Thyroid gland (tissue), 4 donors: ENCODE measurements around the gene RAB18. TPM values are rescaled to one million over a fixed set of nuclear protein-coding genes. Genes with fewer than 3 reads are reported as not detected.

Source experiments
- DNase-seq, 2 donors: peaks; one replicate each; pipeline ENCODE4 v3.0.0-alpha.2; 2019
- H3K27ac ChIP-seq, 3 donors: fragments of 200-600 bp; sonication (generic); 1 replicate in 2 of 3; 2 replicates in 1 of 3; pipeline ENCODE4 v1.5.1; 2016 to 2019; ENCODE audit warnings: mild to moderate bottlenecking in 1 of 3, moderate library complexity in 1 of 3
- H3K27me3 ChIP-seq: fragments of 200-600 bp; sonication (generic); one replicate; pipeline ENCODE4 v1.5.1; 2019
- H3K36me3 ChIP-seq, 2 donors: fragments of 200-600 bp; sonication (generic); one replicate each; pipeline ENCODE4 v1.5.1; 2016 to 2019
- H3K4me1 ChIP-seq, 2 donors: fragments of 200-600 bp; sonication (generic); one replicate each; pipeline ENCODE4 v1.5.1; 2017 to 2019
- H3K4me3 ChIP-seq, 3 donors: fragments of 200-600 bp; sonication (generic); replicated peaks in 1 of 3; 1 replicate in 2 of 3; 2 replicates in 1 of 3; pipeline ENCODE4 v1.5.1; 2016; ENCODE audit warnings: mild to moderate bottlenecking in 1 of 3
- H3K9me3 ChIP-seq: fragments of 200-600 bp; sonication (generic); one replicate; pipeline ENCODE4 v1.5.1; 2017
- CTCF ChIP-seq, 6 experiments: fragments of 200-600 bp in 3 of 6; fragments of 450-650 bp in 3 of 6; sonication (generic) in 3 of 6; IDR thresholded peaks; one replicate each; pipeline ENCODE4 v1.5.1; 2016 to 2019; ENCODE audit warnings: antibody characterized with exemption in 6 of 6, mild to moderate bottlenecking in 2 of 6, inconsistent platforms in 1 of 6, moderate library complexity in 1 of 6
- POLR2A ChIP-seq, 2 donors: fragments of 450-650 bp; IDR thresholded peaks; one replicate each; pipeline ENCODE4 v1.6.1; 2017; ENCODE audit warnings: antibody characterized with exemption in 2 of 2, mild to moderate bottlenecking in 2 of 2, moderate library complexity in 1 of 2
- WGBS, 2 donors: methylation state at CpG; one replicate each; pipeline ENCODE4 v1.1.5; 2017; 5-methylcytosine and 5-hydroxymethylcytosine counted together
- intact Hi-C: fragments of 100-400 bp; cut with DNase I; formaldehyde crosslinking; loops from one replicate; pipeline ENCODE4 v1.15.1; 2023
- total RNA-seq, 4 donors: library from RNA; depleted of rRNA; stranded (reverse); fragments of >200 nt; gene quantifications; one replicate each; pipeline ENCODE4 v1.2.3, GENCODE V29; 2016

Gene RAB18
- total RNA-seq, 4 donors from 2014 or later, result 58.9 to 86.0 (median 72.8) TPM

GRCh38 chr10:27558612-27559020 lies 54.5 kb downstream of the RAB18 start:
- TF ChIP-seq CTCF (IDR thresholded peaks at IDR 0.05), result peak in 5 of 6 experiments; percentile 20 to 95 (median 84)
- no peak for TF ChIP-seq POLR2A (IDR thresholded peaks at IDR 0.05)
- H3K9me3 ChIP-seq, result no peaks in the 10 kb centered on the region
- no peaks in the 10 kb centered on the region for H3K36me3 ChIP-seq
- no peak overlapping the region for H3K27ac ChIP-seq
- WGBS, 2 donors, result 6% methylated on average over 3 of the region's 3 CpGs
- intact Hi-C loops, result no loop called here
- H3K4me3 ChIP-seq, result no peak overlapping the region
- peak; percentile 59 to 74 for DNase-seq
- no peaks in the 10 kb centered on the region for H3K4me1 ChIP-seq
- H3K27me3 ChIP-seq, result no peaks in the 10 kb centered on the region

GRCh38 chr10:27561334-27561733 lies 57.2 kb downstream of the RAB18 start:
- no peak overlapping the region for H3K27ac ChIP-seq
- no peaks in the 10 kb centered on the region for H3K36me3 ChIP-seq
- no peak for DNase-seq
- no peaks in the 10 kb centered on the region for H3K4me1 ChIP-seq
- H3K27me3 ChIP-seq, result no peaks in the 10 kb centered on the region
- WGBS, 2 donors, result 83 to 88% methylated on average over 2 of the region's 2 CpGs
- TF ChIP-seq CTCF (IDR thresholded peaks at IDR 0.05) (no peak), POLR2A (IDR thresholded peaks at IDR 0.05) (no peak)
- H3K4me3 ChIP-seq, result no peak overlapping the region
- intact Hi-C loops, result loop anchor here (5.0 kb wide), 1 partner anchor 96 kb away; no protein-coding TSS in a partner anchor
- no peaks in the 10 kb centered on the region for H3K9me3 ChIP-seq

- no peak for DNase-seq
- Histone ChIP-seq H3K27ac (no peak overlapping the region), H3K9me3 (no peaks in the 10 kb centered on the region), H3K36me3 (no peaks in the 10 kb centered on the region), H3K4me3 (no peak overlapping the region), H3K4me1 (no peaks in the 10 kb centered on the region), H3K27me3 (no peaks in the 10 kb centered on the region)
- 76 to 81% methylated on average over 1 of the region's 1 CpG for WGBS, 2 donors
- TF ChIP-seq POLR2A (IDR thresholded peaks at IDR 0.05), result no peak
- no peak for TF ChIP-seq CTCF (IDR thresholded peaks at IDR 0.05)
- intact Hi-C loops, result loop anchor here (5.0 kb wide), 1 partner anchor 93 kb away; no protein-coding TSS in a partner anchor
These were observed 60.3 kb downstream of the RAB18 start for GRCh38 chr10:27564398-27564797.

DNA sequence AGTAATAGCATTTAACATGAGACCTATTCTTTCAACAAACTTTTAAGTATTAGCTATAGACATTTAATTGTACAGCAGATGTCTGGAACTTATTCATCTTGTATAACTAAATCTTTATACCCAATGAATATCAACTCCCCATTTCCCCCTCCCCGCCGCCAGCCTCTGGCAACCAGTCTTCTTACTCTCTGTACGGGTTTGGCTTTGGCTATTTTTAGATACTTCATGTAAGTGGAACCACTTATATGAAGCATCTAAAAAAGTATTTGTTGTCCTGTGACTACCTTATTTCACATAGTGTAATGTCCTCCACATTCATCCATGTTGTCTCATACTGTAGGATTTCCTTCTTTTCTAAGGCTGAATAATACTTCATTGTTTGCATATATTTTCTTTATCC lies 60.8 kb downstream of the RAB18 start:
- DNase-seq, result no peak
- TF ChIP-seq POLR2A (IDR thresholded peaks at IDR 0.05), result no peak
- no peak for TF ChIP-seq CTCF (IDR thresholded peaks at IDR 0.05)
- H3K4me3 ChIP-seq, result no peak overlapping the region
- H3K27ac ChIP-seq, result no peak overlapping the region
- H3K9me3 ChIP-seq, result no peaks in the 10 kb centered on the region
- intact Hi-C loops, result loop anchor here (5.0 kb wide), 1 partner anchor 92 kb away; no protein-coding TSS in a partner anchor
- 51 to 54% methylated on average over 3 of the region's 3 CpGs for WGBS, 2 donors
- H3K4me1 ChIP-seq, result no peaks in the 10 kb centered on the region
- no peaks in the 10 kb centered on the region for H3K27me3 ChIP-seq
- no peaks in the 10 kb centered on the region for H3K36me3 ChIP-seq

GRCh38 chr10:27568196-27569175 lies 64.4 kb downstream of the RAB18 start:
- no peaks in the 10 kb centered on the region for H3K4me1 ChIP-seq
- WGBS, 2 donors, result 86 to 89% methylated on average over 7 of the region's 7 CpGs
- no peaks in the 10 kb centered on the region for H3K9me3 ChIP-seq
- TF ChIP-seq POLR2A (IDR thresholded peaks at IDR 0.05) (no peak), CTCF (IDR thresholded peaks at IDR 0.05) (no peak)
- H3K4me3 ChIP-seq, result no peak overlapping the region
- intact Hi-C loops, result no loop called here
- H3K27me3 ChIP-seq, result no peaks in the 10 kb centered on the region
- no peak overlapping the region for H3K27ac ChIP-seq
- DNase-seq, result no peak
- H3K36me3 ChIP-seq, result no peaks in the 10 kb centered on the region
